ENCODE measurements around the gene C19orf33. TPM values are rescaled to one million over a fixed set of nuclear protein-coding genes. Genes with fewer than 3 reads are reported as not detected.

Gene C19orf33
- polyA plus RNA-seq, 3 donors from 2014 or later, result 2.8 TPM; not detected in 2

DNA sequence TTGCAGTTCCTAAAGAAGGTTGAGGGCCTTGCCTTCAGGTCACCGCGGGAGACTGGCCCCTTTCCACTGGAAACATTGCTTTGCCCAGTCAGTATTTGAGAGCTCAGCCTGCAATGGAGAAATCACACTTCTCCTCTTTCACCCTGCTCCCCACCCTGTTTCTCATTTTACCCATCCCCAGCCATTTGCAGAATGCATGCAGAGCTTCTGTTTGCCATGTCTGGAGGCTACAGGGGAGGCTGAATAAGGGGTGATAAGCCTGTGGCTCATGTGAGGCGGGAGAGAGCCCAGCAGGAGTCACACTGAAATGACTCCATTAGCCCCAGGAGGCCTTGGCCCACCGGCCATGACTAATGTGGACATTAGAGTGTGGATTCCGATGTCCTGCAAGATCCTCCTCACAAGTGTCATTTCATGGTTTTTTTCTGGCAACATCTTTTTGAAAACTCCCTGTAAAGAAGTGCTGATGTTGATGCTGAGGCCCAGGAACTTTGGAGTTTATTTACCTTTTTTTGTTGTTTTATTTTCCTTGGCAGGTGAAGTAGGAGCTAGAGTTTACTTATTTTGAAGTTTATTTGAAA, 33.4 kb upstream of the C19orf33 start:
- H3K27me3 Mint-ChIP-seq (ENCODE audit: low read depth in 3 of 3), result peaks cover 2 to 9% (median 8%) of the 10 kb centered on the region in 3 donors
- no peak overlapping the region for H3K27ac Mint-ChIP-seq
- no peak for DNase-seq
- H3K4me1 Mint-ChIP-seq, result peaks cover 0 to 3% of the 10 kb centered on the region in 2 donors
- H3K4me3 Mint-ChIP-seq, result no peak overlapping the region
- no peaks in the 10 kb centered on the region for H3K36me3 Mint-ChIP-seq
- H3K9me3 Mint-ChIP-seq, result no peaks in the 10 kb centered on the region

- no peak overlapping the region for H3K27ac Mint-ChIP-seq
These were observed 30.6 kb upstream of the C19orf33 start for GRCh38 chr19:38273499-38273898.

GRCh38 chr19:38274739-38275138, 29.3 kb upstream of the C19orf33 start:
- no peaks in the 10 kb centered on the region for H3K9me3 Mint-ChIP-seq
- H3K4me1 Mint-ChIP-seq, result no peaks in the 10 kb centered on the region
- no peak overlapping the region for H3K4me3 Mint-ChIP-seq
- H3K27ac Mint-ChIP-seq, result no peak overlapping the region
- no peak for DNase-seq
- H3K27me3 Mint-ChIP-seq (ENCODE audit: low read depth in 3 of 3), result peaks cover 0 to 5% (median 5%) of the 10 kb centered on the region in 3 donors
- H3K36me3 Mint-ChIP-seq, result no peaks in the 10 kb centered on the region

More at GRCh38 chr19:38273499-38273898, 30.6 kb upstream of the C19orf33 start:
- Mint-ChIP-seq H3K36me3 (no peaks in the 10 kb centered on the region), H3K9me3 (no peaks in the 10 kb centered on the region), H3K4me3 (no peak overlapping the region), H3K27me3 (ENCODE audit: low read depth in 3 of 3) (peaks cover 0 to 5% (median 5%) of the 10 kb centered on the region in 3 donors), H3K4me1 (no peaks in the 10 kb centered on the region)
- no peak for DNase-seq

- no peak overlapping the region for H3K4me3 Mint-ChIP-seq
- no peaks in the 10 kb centered on the region for H3K9me3 Mint-ChIP-seq
- H3K4me1 Mint-ChIP-seq, result no peaks in the 10 kb centered on the region
- no peak overlapping the region for H3K27ac Mint-ChIP-seq
- peaks cover 0 to 2% (median 0%) of the 10 kb centered on the region in 3 donors for H3K27me3 Mint-ChIP-seq (ENCODE audit: low read depth in 3 of 3)
- DNase-seq, result no peak
- H3K36me3 Mint-ChIP-seq, result no peaks in the 10 kb centered on the region
These were observed 27.0 kb upstream of the C19orf33 start for GRCh38 chr19:38276942-38277517.

- Mint-ChIP-seq H3K4me3 (no peak overlapping the region), H3K27ac (no peak overlapping the region), H3K9me3 (no peaks in the 10 kb centered on the region), H3K27me3 (ENCODE audit: low read depth in 3 of 3) (peaks cover 0 to 2% (median 0%) of the 10 kb centered on the region in 3 donors), H3K4me1 (no peaks in the 10 kb centered on the region), H3K36me3 (no peaks in the 10 kb centered on the region)
- no peak for DNase-seq
These were observed 26.5 kb upstream of the C19orf33 start for GRCh38 chr19:38277549-38277948.

GRCh38 chr19:38277969-38278680, 25.9 kb upstream of the C19orf33 start:
- H3K36me3 Mint-ChIP-seq, result no peaks in the 10 kb centered on the region
- DNase-seq, result no peak
- no peaks in the 10 kb centered on the region for H3K4me1 Mint-ChIP-seq
- H3K4me3 Mint-ChIP-seq, result no peak overlapping the region
- peaks cover 0 to 2% (median 0%) of the 10 kb centered on the region in 3 donors for H3K27me3 Mint-ChIP-seq (ENCODE audit: low read depth in 3 of 3)
- H3K9me3 Mint-ChIP-seq, result no peaks in the 10 kb centered on the region
- no peak overlapping the region for H3K27ac Mint-ChIP-seq

- DNase-seq, result no peak
- Mint-ChIP-seq H3K27me3 (ENCODE audit: low read depth in 3 of 3) (peaks cover 0 to under 1% (median 0%) of the 10 kb centered on the region in 3 donors), H3K27ac (no peak overlapping the region), H3K36me3 (no peaks in the 10 kb centered on the region), H3K4me1 (no peaks in the 10 kb centered on the region), H3K9me3 (no peaks in the 10 kb centered on the region), H3K4me3 (no peak overlapping the region)
These were observed 25.3 kb upstream of the C19orf33 start for GRCh38 chr19:38278751-38279150.

DNA sequence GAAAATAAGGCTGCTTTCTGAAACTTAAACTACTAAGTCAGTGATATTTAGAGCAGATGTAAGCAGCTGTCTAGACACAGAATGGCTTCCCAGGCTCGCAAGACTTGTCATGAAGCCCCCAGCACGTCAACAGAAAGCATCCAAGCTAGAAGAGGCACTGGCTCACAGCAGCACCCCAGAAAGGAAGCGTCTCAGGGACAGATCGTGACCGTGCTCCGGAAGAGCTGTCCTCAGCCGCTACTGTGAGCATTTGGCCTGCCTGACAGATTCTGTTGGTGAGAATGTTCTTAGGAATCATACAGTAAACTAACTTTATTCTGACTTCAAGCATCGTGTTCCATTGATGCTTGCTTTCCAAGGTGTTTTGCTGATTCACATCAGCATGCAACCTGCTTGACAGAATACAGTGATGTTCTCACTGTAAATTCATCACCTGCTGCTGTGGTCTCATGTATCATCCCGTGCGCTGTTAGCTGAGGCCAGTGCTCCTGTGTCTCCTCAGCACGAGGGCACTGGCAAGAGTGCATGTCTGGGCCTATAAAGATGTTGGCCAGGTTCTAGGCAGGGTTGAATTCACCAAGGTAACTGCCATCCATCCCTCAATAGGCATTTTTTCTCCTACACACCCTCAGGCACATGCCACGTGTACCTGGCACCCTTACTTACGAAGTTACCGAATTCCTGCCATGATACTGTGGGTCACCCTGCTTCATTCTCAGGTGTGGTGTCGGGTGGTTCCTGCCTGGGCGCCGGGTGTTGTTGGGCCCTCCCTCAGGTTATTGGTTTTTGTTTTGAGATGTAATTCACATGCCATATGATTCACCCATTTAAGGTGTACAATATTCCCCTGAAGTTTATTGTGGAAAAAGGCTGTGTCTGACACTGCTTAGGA, 23.8 kb upstream of the C19orf33 start:
- H3K27ac Mint-ChIP-seq, result no peak overlapping the region
- no peaks in the 10 kb centered on the region for H3K9me3 Mint-ChIP-seq
- no peaks in the 10 kb centered on the region for H3K36me3 Mint-ChIP-seq
- no peaks in the 10 kb centered on the region for H3K4me1 Mint-ChIP-seq
- no peaks in the 10 kb centered on the region for H3K27me3 Mint-ChIP-seq (ENCODE audit: low read depth in 3 of 3)
- H3K4me3 Mint-ChIP-seq, result no peak overlapping the region
- DNase-seq, result no peak

DNA sequence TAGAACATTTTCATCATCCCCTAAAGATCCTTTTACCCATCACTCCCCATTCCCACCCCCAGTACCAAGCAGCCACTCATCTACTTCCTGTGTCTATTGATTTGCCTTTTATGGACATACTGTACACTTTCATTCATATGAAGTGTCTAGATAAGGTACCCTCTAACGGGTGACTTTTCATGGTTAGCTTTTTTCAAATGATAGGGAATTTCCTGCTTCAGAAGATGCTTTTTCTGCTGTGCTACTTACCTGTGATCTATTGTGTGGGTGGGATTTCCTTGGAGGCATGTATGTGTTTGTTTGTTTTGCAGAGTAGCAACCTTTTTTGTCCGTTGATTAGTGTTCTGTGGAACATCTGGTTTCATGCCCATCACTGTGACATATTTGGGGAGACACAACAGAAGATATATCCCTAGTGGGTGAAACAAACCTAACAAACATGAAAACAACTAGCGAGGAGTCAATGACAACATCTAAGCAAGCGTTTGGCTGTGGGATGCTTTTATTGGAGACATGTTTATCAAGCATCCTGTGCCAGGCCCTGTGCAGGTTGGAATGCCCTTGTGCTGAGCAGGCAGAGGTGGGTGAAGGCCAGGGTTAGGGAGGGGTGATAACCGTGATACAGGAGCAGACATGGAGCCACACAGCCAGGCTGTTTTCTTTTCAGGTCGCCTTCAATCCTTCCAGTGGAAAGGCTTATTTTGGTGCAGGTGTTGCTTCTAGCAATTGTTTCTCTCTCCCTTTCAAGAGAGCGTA, 22.1 kb upstream of the C19orf33 start:
- Mint-ChIP-seq H3K27me3 (ENCODE audit: low read depth in 3 of 3) (no peaks in the 10 kb centered on the region), H3K36me3 (no peaks in the 10 kb centered on the region), H3K4me1 (no peaks in the 10 kb centered on the region), H3K27ac (no peak overlapping the region), H3K4me3 (no peak overlapping the region), H3K9me3 (no peaks in the 10 kb centered on the region)
- DNase-seq, result no peak

DNA sequence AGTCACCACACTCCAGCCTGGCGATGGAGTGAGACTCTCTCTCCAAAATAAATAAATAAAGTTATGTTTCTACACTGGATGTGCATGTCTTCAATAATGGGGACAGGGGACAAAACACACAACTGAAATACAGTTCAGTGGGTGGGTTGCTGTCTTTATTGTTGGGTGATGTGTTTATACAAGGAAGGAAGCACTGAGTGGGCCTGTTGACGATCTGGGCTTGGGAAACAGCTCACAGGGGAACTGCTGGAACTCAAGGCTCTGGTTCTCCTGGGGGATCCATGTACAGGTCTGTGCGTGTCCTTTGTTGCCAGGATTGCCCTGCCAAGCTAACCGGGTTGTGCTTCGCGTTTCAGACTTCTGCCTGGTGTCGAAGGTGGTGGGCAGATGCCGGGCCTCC, 20.8 kb upstream of the C19orf33 start:
- H3K27ac Mint-ChIP-seq, result no peak overlapping the region
- H3K36me3 Mint-ChIP-seq, result no peaks in the 10 kb centered on the region
- no peaks in the 10 kb centered on the region for H3K27me3 Mint-ChIP-seq (ENCODE audit: low read depth in 3 of 3)
- no peak overlapping the region for H3K4me3 Mint-ChIP-seq
- no peak for DNase-seq
- no peaks in the 10 kb centered on the region for H3K4me1 Mint-ChIP-seq
- no peaks in the 10 kb centered on the region for H3K9me3 Mint-ChIP-seq

DNA sequence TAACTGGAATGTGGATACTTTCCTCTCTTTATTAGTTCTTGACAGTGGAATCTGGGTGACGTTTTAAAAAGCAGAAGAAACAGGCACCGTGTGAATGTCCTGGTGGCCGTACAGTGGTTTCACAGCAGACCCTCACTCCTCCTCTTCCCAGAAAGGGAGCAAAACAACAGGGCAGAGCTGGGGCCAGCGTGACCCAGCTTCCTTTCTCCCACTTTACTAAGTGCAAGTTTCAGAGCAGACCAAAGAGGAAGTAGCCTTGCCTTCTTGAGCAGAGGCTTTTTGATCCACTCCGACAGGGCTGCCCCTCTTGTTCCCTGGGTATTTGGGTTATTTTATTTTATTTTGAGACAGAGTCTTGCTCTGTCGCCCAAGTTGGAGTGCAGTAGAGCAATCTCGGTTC, 19.6 kb upstream of the C19orf33 start:
- Mint-ChIP-seq H3K9me3 (no peaks in the 10 kb centered on the region), H3K27me3 (ENCODE audit: low read depth in 3 of 3) (no peaks in the 10 kb centered on the region), H3K4me3 (no peak overlapping the region), H3K36me3 (no peaks in the 10 kb centered on the region), H3K27ac (no peak overlapping the region), H3K4me1 (no peaks in the 10 kb centered on the region)
- no peak for DNase-seq

DNA sequence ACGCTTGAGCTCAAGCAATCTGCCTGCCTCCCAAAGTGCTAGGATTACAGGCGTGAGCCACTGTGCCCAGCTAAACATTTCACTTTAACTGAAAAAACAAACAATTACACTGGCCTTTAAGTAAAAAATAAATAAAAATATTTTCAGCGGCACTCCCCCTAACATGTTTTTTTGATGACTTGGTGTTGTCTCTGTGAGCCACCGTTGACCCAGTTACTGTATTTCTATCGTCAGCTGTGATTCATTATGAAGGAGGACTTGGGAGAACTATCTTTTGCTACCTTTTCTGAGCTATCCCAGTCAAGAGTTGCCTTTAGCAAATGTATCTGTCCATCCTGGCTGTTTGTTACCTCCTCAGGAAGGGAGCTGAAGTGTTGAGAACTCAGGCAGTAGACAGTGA, 18.5 kb upstream of the C19orf33 start:
- Mint-ChIP-seq H3K4me1 (no peaks in the 10 kb centered on the region), H3K27ac (no peak overlapping the region)

DNA sequence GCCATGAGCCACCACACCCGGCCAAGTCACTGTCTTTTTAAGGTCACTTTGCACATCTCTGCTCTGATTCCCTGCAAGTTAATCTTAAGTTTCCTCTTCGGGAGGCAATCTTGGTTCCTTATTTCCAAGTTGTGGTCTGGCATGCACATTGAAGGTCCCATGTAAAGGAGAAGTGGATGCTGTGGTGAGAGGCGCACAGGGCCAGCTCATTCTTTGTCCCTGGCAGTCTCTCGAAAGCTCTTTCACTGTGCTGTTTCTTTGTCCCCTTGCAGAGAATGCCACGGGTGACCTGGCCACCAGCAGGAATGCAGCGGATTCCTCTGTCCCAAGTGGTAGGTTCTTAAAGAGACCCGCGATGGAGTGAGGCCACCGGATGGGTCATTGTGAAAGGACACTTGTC, 16.4 kb upstream of the C19orf33 start:
- H3K36me3 Mint-ChIP-seq, result no peaks in the 10 kb centered on the region
- no peaks in the 10 kb centered on the region for H3K27me3 Mint-ChIP-seq (ENCODE audit: low read depth in 3 of 3)
- no peak overlapping the region for H3K27ac Mint-ChIP-seq
- H3K4me3 Mint-ChIP-seq, result no peak overlapping the region
- H3K4me1 Mint-ChIP-seq, result no peaks in the 10 kb centered on the region
- H3K9me3 Mint-ChIP-seq, result no peaks in the 10 kb centered on the region
- no peak for DNase-seq

More for the DNA sequence above, 18.5 kb upstream of the C19orf33 start:
- Mint-ChIP-seq H3K36me3 (no peaks in the 10 kb centered on the region), H3K9me3 (no peaks in the 10 kb centered on the region), H3K4me3 (no peak overlapping the region), H3K27me3 (ENCODE audit: low read depth in 3 of 3) (no peaks in the 10 kb centered on the region)
- DNase-seq, result no peak

All from immature natural killer cell (primary cell).